ENCODE results near the gene DCTN5. TPM values are rescaled to one million over a fixed set of nuclear protein-coding genes. Genes with fewer than 3 reads are reported as not detected.

DCTN5 gene
- total and polyA plus RNA-seq, 2 of the 13 experiments (the other 11 are each of a cell fraction or from before 2014, with no cell fraction given), result 105 to 207 TPM

- CTCF ChIA-PET (ENCODE audit: low intra/inter-chr PET ratio, low total read pairs), result no interaction called here
- FAIRE-seq, result no peak
- no peak for TF ChIP-seq AGO1 (IDR thresholded peaks at IDR 0.05; ENCODE audit: low read depth, low read length, poor library complexity, severe bottlenecking)
- no peak for TF ChIP-seq ZEB1 (IDR thresholded peaks at IDR 0.05; ENCODE audit: insufficient replicate concordance, low read depth)
- no peak for TF ChIP-seq CAMTA2 (CRISPR knock-in tag; IDR thresholded peaks at IDR 0.05; ENCODE audit: borderline replicate concordance)
- Histone ChIP-seq H3K9me3 (ENCODE audit: low read length) (no peaks in the 10 kb centered on the region), H3K4me2 (ENCODE audit: low read depth, low read length) (no peak overlapping the region), H3K4me3 (replicated peaks in 1 of 3; ENCODE audit: insufficient read depth in 1 of 3, low read depth in 2 of 3, low read length in 3 of 3) (no peak overlapping the region), H2AFZ (ENCODE audit: low read length) (no peak overlapping the region), H3K27ac (ENCODE audit: extremely low read length, insufficient read depth, low read length) (no peak overlapping the region), H3K9ac (ENCODE audit: insufficient read depth, low read depth, low read length) (no peak overlapping the region), H3K27me3 (ENCODE audit: control insufficient read depth in 1 of 2, insufficient read depth in 2 of 2, low read length in 2 of 2) (no peaks in the 10 kb centered on the region), H4K20me1 (ENCODE audit: insufficient read depth, low read length) (no peaks in the 10 kb centered on the region), H3K4me1 (ENCODE audit: insufficient read depth, low read length) (no peaks in the 10 kb centered on the region), H3K36me3 (replicated peaks in 1 of 2; ENCODE audit: control insufficient read depth in 1 of 2, insufficient read depth in 2 of 2, low read length in 2 of 2) (peaks cover 19 to 58% of the 10 kb centered on the region in 2 experiments), H3K79me2 (ENCODE audit: insufficient read depth, low read length) (no peaks in the 10 kb centered on the region)
- WGBS (ENCODE audit: low lambda C conversion rate), result 96% methylated on average over 6 of the region's 6 CpGs
- DNase-seq (ENCODE audit: low spot score), result no peak
- ATAC-seq, result no peak
- intact Hi-C loops (cut with micrococcal nuclease; ENCODE audit: unreplicated experiment) (no loop called here), in situ Hi-C loops (cut with HindIII; ENCODE audit: extremely low pct_ligation_motif_present, low pct_unique_long_range_greater_than_20kb) (no loop called here)
- no TSS peak for BruUV-seq (replicated peaks)
- POLR2A ChIA-PET, result no interaction called here
Observed at GRCh38 chr16:23607726-23608125, 33.5 kb upstream of the DCTN5 start.

DNA sequence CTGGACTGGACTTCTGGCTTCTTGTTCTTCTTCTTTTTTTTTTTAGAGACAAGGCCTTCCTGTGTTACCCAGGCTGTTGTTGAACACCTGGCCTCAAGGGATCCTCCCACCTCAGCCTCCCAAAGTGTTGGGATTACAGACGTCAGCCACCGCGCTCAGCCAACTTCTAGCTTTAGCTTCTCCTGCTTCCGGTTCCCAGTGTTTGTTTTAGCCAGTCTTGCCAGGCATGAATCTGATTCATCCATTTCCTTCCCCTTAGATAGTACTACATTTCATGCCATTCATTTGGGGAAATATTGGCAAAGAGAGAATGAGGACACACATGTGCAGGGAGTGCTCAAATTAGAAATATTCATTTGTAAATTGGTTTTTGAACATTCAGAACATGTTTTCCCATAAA lies 33.1 kb upstream of the DCTN5 start:
- ChIA-PET POLR2A (no interaction called here), CTCF (ENCODE audit: low intra/inter-chr PET ratio, low total read pairs) (no interaction called here)
- no TSS peak for BruUV-seq (replicated peaks)
- no peak for DNase-seq (ENCODE audit: low spot score)
- Histone ChIP-seq H3K79me2 (ENCODE audit: insufficient read depth, low read length) (no peaks in the 10 kb centered on the region), H4K20me1 (ENCODE audit: insufficient read depth, low read length) (no peaks in the 10 kb centered on the region), H2AFZ (ENCODE audit: low read length) (no peak overlapping the region), H3K27ac (ENCODE audit: extremely low read length, insufficient read depth, low read length) (no peak overlapping the region), H3K4me1 (ENCODE audit: insufficient read depth, low read length) (no peaks in the 10 kb centered on the region), H3K27me3 (ENCODE audit: control insufficient read depth in 1 of 2, insufficient read depth in 2 of 2, low read length in 2 of 2) (no peaks in the 10 kb centered on the region), H3K9ac (ENCODE audit: insufficient read depth, low read depth, low read length) (no peak overlapping the region), H3K4me2 (ENCODE audit: low read depth, low read length) (no peak overlapping the region), H3K9me3 (ENCODE audit: low read length) (no peaks in the 10 kb centered on the region), H3K36me3 (replicated peaks in 1 of 2; ENCODE audit: control insufficient read depth in 1 of 2, insufficient read depth in 2 of 2, low read length in 2 of 2) (peaks cover 19 to 56% of the 10 kb centered on the region in 2 experiments), H3K4me3 (replicated peaks in 1 of 3; ENCODE audit: insufficient read depth in 1 of 3, low read depth in 2 of 3, low read length in 3 of 3) (no peak overlapping the region)
- in situ Hi-C loops (cut with HindIII; ENCODE audit: extremely low pct_ligation_motif_present, low pct_unique_long_range_greater_than_20kb) (no loop called here), intact Hi-C loops (cut with micrococcal nuclease; ENCODE audit: unreplicated experiment) (no loop called here)
- no peak for ATAC-seq
- FAIRE-seq, result no peak
- 93% methylated on average over 4 of the region's 4 CpGs for WGBS (ENCODE audit: low lambda C conversion rate)
- TF ChIP-seq ELF3 (CRISPR knock-in tag; IDR thresholded peaks at IDR 0.05), result no peak
- TF ChIP-seq HOXA5 (CRISPR knock-in tag; IDR thresholded peaks at IDR 0.05), result no peak
- TF ChIP-seq, protein P1, sequence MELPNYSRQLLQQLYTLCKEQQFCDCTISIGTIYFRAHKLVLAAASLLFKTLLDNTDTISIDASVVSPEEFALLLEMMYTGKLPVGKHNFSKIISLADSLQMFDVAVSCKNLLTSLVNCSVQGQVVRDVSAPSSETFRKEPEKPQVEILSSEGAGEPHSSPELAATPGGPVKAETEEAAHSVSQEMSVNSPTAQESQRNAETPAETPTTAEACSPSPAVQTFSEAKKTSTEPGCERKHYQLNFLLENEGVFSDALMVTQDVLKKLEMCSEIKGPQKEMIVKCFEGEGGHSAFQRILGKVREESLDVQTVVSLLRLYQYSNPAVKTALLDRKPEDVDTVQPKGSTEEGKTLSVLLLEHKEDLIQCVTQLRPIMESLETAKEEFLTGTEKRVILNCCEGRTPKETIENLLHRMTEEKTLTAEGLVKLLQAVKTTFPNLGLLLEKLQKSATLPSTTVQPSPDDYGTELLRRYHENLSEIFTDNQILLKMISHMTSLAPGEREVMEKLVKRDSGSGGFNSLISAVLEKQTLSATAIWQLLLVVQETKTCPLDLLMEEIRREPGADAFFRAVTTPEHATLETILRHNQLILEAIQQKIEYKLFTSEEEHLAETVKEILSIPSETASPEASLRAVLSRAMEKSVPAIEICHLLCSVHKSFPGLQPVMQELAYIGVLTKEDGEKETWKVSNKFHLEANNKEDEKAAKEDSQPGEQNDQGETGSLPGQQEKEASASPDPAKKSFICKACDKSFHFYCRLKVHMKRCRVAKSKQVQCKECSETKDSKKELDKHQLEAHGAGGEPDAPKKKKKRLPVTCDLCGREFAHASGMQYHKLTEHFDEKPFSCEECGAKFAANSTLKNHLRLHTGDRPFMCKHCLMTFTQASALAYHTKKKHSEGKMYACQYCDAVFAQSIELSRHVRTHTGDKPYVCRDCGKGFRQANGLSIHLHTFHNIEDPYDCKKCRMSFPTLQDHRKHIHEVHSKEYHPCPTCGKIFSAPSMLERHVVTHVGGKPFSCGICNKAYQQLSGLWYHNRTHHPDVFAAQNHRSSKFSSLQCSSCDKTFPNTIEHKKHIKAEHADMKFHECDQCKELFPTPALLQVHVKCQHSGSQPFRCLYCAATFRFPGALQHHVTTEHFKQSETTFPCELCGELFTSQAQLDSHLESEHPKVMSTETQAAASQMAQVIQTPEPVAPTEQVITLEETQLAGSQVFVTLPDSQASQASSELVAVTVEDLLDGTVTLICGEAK (IDR thresholded peaks at IDR 0.05), result no peak
- TF ChIP-seq, protein P1 (CRISPR knock-in tag; IDR thresholded peaks at IDR 0.05), result no peak
- no peak for TF ChIP-seq RBM39 (IDR thresholded peaks at IDR 0.05; ENCODE audit: low read depth, low read length, poor library complexity, severe bottlenecking)
- no peak for TF ChIP-seq ZNF496 (CRISPR knock-in tag; IDR thresholded peaks at IDR 0.05; ENCODE audit: insufficient replicate concordance)
